Measurements from ENCODE around the gene SSMEM1. TPM values are rescaled to one million over a fixed set of nuclear protein-coding genes. Genes with fewer than 3 reads are reported as not detected.
"Not testable (repeated sequence)": the region's sequence is repeated elsewhere in the genome, so short reads cannot be mapped to it uniquely, and the experiment has no call there.

Gene SSMEM1
- total RNA-seq, 1 donor from 2014 or later = not detected

DNA sequence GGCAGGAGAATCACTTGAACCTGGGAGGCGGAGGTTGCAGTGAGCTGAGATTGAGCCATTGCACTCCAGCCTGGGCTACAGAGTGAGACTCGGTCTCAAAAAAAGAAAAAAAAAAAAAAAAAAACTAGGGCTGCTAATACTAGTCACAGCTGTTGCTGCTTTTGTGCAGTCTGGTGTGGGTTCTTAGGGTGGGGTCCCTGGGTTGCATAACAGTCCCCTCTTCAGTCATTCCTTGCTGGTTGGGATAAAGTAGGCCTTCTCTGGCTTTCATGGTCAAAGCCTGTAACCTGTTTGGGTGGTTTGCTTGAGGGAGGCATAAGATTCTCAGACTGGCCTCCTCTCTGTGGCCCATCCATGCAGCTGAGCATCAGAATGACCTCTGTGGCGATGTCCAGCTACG is 14.1 kb downstream of the SSMEM1 start:
- Mint-ChIP-seq H3K4me1 (no peaks in the 10 kb centered on the region), H3K9me3 (no peaks in the 10 kb centered on the region), H3K36me3 (ENCODE audit: low read depth) (no peaks in the 10 kb centered on the region), H3K27me3 (peaks cover 4% of the 10 kb centered on the region), H3K27ac (no peak overlapping the region), H3K4me3 (no peak overlapping the region)
- intact Hi-C loops (cut with micrococcal nuclease) = no loop called here
- no peak for DNase-seq

DNA sequence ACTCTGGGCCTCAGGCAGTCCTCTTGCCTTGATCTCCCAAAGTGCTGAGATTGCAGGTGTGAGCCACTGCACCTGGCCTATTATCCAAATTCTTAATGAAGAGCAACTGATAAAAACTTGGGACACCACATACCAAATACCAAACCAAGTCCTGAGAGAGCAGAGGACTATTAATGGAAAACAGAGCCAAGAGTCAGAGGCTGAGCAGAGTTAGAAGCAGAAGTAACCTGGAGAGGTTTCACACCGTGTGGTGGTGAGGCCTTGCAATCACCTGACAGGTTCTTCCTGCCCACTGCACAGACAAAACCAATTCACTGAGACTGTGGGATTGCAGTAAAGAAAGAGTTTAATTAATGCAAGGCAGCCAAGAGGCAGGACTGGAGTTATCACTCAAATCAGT is 16.0 kb downstream of the SSMEM1 start:
- no peaks in the 10 kb centered on the region for H3K9me3 Mint-ChIP-seq
- intact Hi-C loops (cut with micrococcal nuclease) = no loop called here
- DNase-seq = no peak
- H3K36me3 Mint-ChIP-seq (ENCODE audit: low read depth) = no peaks in the 10 kb centered on the region
- no peak overlapping the region for H3K27ac Mint-ChIP-seq
- peaks cover 4% of the 10 kb centered on the region for H3K27me3 Mint-ChIP-seq
- H3K4me1 Mint-ChIP-seq = no peaks in the 10 kb centered on the region
- H3K4me3 Mint-ChIP-seq = no peak overlapping the region

- H3K27ac Mint-ChIP-seq = no peak overlapping the region
- H3K4me1 Mint-ChIP-seq = no peaks in the 10 kb centered on the region
- no peaks in the 10 kb centered on the region for H3K36me3 Mint-ChIP-seq (ENCODE audit: low read depth)
- no peak for DNase-seq
- intact Hi-C loops (cut with micrococcal nuclease) = no loop called here
- H3K9me3 Mint-ChIP-seq = no peaks in the 10 kb centered on the region
- H3K27me3 Mint-ChIP-seq = peaks cover 4% of the 10 kb centered on the region
- H3K4me3 Mint-ChIP-seq = no peak overlapping the region
Observed at GRCh38 chr7:130224210-130224609, 16.6 kb downstream of the SSMEM1 start.

GRCh38 chr7:130224923-130225322 is 17.3 kb downstream of the SSMEM1 start:
- H3K4me1 Mint-ChIP-seq; intact Hi-C loops (cut with micrococcal nuclease); H3K36me3 Mint-ChIP-seq (ENCODE audit: low read depth); H3K9me3 Mint-ChIP-seq; H3K27me3 Mint-ChIP-seq; H3K4me3 Mint-ChIP-seq; H3K27ac Mint-ChIP-seq; DNase-seq: not testable (repeated sequence)

GRCh38 chr7:130226333-130226732 is 18.7 kb downstream of the SSMEM1 start:
- H3K9me3 Mint-ChIP-seq = no peaks in the 10 kb centered on the region
- no peak overlapping the region for H3K27ac Mint-ChIP-seq
- no peak for DNase-seq
- H3K4me1 Mint-ChIP-seq = no peaks in the 10 kb centered on the region
- no peak overlapping the region for H3K4me3 Mint-ChIP-seq
- H3K36me3 Mint-ChIP-seq (ENCODE audit: low read depth) = no peaks in the 10 kb centered on the region
- no peaks in the 10 kb centered on the region for H3K27me3 Mint-ChIP-seq
- intact Hi-C loops (cut with micrococcal nuclease) = no loop called here

- no peak overlapping the region for H3K4me3 Mint-ChIP-seq
- H3K27me3 Mint-ChIP-seq = no peaks in the 10 kb centered on the region
- no peak for DNase-seq
- no peaks in the 10 kb centered on the region for H3K9me3 Mint-ChIP-seq
- H3K27ac Mint-ChIP-seq = no peak overlapping the region
- no peaks in the 10 kb centered on the region for H3K36me3 Mint-ChIP-seq (ENCODE audit: low read depth)
- no peaks in the 10 kb centered on the region for H3K4me1 Mint-ChIP-seq
- intact Hi-C loops (cut with micrococcal nuclease) = no loop called here
Observed at GRCh38 chr7:130227883-130228575, 20.4 kb downstream of the SSMEM1 start.

DNA sequence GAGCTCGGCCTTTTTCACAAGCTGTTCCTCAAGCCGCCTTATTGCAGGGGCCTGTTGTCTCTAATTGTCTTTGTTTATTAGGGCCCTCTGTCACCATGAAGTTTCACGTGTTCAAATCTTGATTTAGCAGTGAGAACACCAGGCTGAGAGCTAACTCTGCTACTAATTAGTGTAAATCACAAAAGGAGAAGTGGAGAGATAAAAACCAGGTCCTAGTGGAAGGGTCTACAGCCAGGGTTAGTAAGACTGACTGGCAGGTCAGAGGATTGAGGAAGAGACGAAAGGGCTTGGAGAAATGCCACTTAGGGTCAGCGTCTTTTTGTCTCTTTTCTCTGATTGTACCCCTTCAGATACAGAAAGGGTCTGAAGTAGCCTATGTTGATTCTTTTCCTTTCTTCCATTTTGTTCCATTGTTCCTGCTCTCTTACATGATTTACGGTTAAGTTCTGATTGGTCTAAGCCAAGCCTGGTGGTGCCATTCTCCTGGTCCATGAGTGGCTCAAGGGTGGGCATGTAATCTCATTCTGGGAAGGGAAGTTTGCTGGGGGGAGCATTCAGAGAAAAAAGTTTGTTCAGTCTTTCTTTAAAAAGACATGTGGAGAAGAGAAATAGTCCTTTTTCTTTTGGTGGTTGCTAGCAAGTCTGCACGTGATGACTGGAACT is 21.3 kb downstream of the SSMEM1 start:
- no peak for DNase-seq
- Mint-ChIP-seq H3K4me1 (no peaks in the 10 kb centered on the region), H3K4me3 (no peak overlapping the region), H3K27ac (no peak overlapping the region), H3K9me3 (no peaks in the 10 kb centered on the region), H3K27me3 (no peaks in the 10 kb centered on the region), H3K36me3 (ENCODE audit: low read depth) (no peaks in the 10 kb centered on the region)
- intact Hi-C loops (cut with micrococcal nuclease) = no loop called here

- H3K4me1 Mint-ChIP-seq; H3K27me3 Mint-ChIP-seq; intact Hi-C loops (cut with micrococcal nuclease); H3K9me3 Mint-ChIP-seq; H3K27ac Mint-ChIP-seq; H3K4me3 Mint-ChIP-seq; DNase-seq; H3K36me3 Mint-ChIP-seq (ENCODE audit: low read depth): not testable (repeated sequence)
Observed at GRCh38 chr7:130229981-130230380, 22.3 kb downstream of the SSMEM1 start.

DNA sequence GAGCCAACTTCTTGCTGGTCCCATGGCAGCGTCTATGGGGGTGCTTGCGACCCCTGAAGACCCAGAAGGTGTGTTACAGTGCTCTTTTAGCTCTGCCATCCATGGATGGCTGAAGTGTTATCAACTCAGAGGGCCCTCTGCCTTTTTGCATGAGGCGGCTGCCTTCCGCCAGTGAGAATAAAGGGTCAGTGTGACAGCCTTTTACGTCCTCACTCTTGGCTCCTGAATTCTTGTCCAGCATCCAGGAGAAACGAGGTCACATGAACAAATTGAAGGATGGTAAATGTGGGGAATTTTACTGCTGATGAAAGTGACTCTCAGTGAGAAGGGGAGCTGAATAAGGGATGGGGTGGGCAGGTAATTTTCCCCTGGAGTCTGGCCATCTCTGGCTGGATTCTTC is 24.1 kb downstream of the SSMEM1 start:
- no peaks in the 10 kb centered on the region for H3K36me3 Mint-ChIP-seq (ENCODE audit: low read depth)
- no peaks in the 10 kb centered on the region for H3K4me1 Mint-ChIP-seq
- intact Hi-C loops (cut with micrococcal nuclease) = no loop called here
- H3K9me3 Mint-ChIP-seq = no peaks in the 10 kb centered on the region
- peaks cover 11% of the 10 kb centered on the region for H3K27me3 Mint-ChIP-seq
- no peak for DNase-seq
- H3K4me3 Mint-ChIP-seq = no peak overlapping the region
- H3K27ac Mint-ChIP-seq = no peak overlapping the region

GRCh38 chr7:130232209-130232608 is 24.5 kb downstream of the SSMEM1 start:
- H3K27me3 Mint-ChIP-seq = peaks cover 14% of the 10 kb centered on the region
- H3K4me3 Mint-ChIP-seq = no peak overlapping the region
- no peaks in the 10 kb centered on the region for H3K9me3 Mint-ChIP-seq
- no peak overlapping the region for H3K27ac Mint-ChIP-seq
- no peak for DNase-seq
- H3K36me3 Mint-ChIP-seq (ENCODE audit: low read depth) = no peaks in the 10 kb centered on the region
- H3K4me1 Mint-ChIP-seq = no peaks in the 10 kb centered on the region
- intact Hi-C loops (cut with micrococcal nuclease) = no loop called here

DNA sequence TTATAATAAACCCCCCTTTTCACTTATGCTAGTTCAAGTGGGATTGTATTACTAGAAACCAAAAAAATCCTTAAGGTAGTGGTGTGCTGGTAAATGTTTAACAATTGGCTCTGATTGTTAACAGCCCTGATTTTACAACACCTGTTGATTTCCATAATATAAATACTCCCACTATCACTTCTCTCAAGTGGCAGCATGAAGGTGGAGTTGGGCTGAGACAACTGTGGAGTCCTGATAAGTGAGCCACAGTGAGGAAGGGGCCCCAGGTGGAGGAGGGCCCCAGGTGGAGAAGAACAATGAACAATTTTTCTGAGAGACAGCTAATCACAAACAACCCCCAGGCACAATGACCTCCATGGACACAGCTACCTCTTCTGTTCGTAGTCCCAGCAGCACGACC is 26.4 kb downstream of the SSMEM1 start:
- H3K36me3 Mint-ChIP-seq (ENCODE audit: low read depth) = no peaks in the 10 kb centered on the region
- H3K27ac Mint-ChIP-seq = no peak overlapping the region
- intact Hi-C loops (cut with micrococcal nuclease) = no loop called here
- no peak overlapping the region for H3K4me3 Mint-ChIP-seq
- peaks cover 15% of the 10 kb centered on the region for H3K27me3 Mint-ChIP-seq
- no peak for DNase-seq
- no peaks in the 10 kb centered on the region for H3K9me3 Mint-ChIP-seq
- H3K4me1 Mint-ChIP-seq = no peaks in the 10 kb centered on the region

DNA sequence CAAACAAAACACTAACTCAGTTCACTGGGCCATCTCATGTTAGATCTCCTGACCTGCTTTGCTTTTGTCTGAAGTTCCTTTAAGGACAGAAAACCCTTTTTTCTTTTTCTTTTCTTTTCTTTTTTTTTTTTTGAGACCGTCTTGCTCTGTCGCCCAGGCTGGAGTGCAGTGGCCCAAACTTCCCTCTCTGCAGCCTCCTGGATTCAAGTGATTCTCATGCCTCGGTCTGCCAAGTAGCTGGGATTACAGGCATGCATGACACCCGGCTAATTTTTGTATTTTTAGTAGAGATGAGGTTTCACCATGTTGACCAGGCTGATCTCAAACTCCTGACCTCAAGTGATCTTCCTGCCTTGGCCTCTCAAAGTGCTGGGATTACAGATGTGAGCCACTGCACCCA is 28.7 kb downstream of the SSMEM1 start:
- H3K27ac Mint-ChIP-seq; H3K36me3 Mint-ChIP-seq (ENCODE audit: low read depth); intact Hi-C loops (cut with micrococcal nuclease); H3K9me3 Mint-ChIP-seq; H3K4me1 Mint-ChIP-seq; DNase-seq; H3K4me3 Mint-ChIP-seq: not testable (repeated sequence)
- peaks cover 15% of the 10 kb centered on the region for H3K27me3 Mint-ChIP-seq

GRCh38 chr7:130240240-130240639 is 32.6 kb downstream of the SSMEM1 start:
- DNase-seq = no peak
- Mint-ChIP-seq H3K9me3 (no peaks in the 10 kb centered on the region), H3K4me1 (peaks cover 14% of the 10 kb centered on the region), H3K36me3 (ENCODE audit: low read depth) (no peaks in the 10 kb centered on the region), H3K4me3 (no peak overlapping the region), H3K27me3 (peaks cover 15% of the 10 kb centered on the region), H3K27ac (no peak overlapping the region)
- intact Hi-C loops (cut with micrococcal nuclease) = loop anchor here (5.0 to 10.0 kb wide), 3 partner anchors 252 to 595 kb away; partner anchors contain the start of gene MEST

DNA sequence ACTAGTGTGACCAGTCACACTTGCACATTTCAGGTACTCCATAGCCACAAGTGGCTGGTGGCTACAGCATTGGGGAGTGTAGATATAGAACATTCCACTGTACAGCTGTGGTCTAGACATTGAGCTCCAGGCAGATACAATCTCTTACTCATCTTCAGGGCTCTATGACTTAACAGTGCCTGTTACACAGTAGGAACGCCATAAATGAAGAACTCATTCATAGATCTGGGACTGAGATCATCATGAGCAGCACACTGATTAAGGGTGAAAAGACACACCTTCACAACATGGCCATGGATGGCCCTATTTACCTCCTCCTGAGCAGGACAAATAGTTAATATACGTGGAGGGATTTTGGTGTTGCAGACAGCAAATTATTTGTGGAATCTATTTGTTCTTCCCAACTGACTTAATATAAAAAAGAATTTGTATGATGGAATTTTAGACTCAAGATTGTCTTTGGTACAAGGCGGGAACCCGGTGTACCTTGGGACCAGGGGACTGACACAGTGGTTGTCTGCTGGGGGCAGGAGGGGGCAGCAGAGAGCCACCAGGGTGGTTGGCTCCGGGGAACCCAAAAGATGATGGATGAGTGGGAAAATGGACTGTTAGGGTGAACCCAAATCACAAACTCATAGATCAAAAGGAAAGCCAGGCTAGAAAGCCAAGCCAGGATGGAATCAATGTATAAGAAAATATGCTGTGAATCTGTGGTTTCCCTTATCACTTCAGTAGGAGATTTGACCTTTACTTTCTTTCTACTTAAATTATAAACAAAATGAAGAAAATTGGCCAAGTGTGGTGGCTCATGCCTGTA is 34.7 kb downstream of the SSMEM1 start:
- Mint-ChIP-seq H3K9me3 (no peaks in the 10 kb centered on the region), H3K27ac (no peak overlapping the region)
- intact Hi-C loops (cut with micrococcal nuclease) = loop anchor here (2.0 to 10.0 kb wide), 5 partner anchors 170 to 592 kb away; partner anchors contain the start of gene MEST

More for the DNA sequence above, 34.7 kb downstream of the SSMEM1 start:
- peaks cover 14% of the 10 kb centered on the region for H3K4me1 Mint-ChIP-seq
- no peak overlapping the region for H3K4me3 Mint-ChIP-seq
- no peaks in the 10 kb centered on the region for H3K36me3 Mint-ChIP-seq (ENCODE audit: low read depth)
- H3K27me3 Mint-ChIP-seq = peaks cover 4% of the 10 kb centered on the region
- DNase-seq = peak; percentile 84
